HEK293T (cell line): ENCODE measurements around the gene IFIT1B.
A peak's percentile ranks its signal among the peaks of the same experiment; 100 is the strongest.
"Not testable (repeated sequence)": the region's sequence is repeated elsewhere in the genome, so short reads cannot be mapped to it uniquely, and the experiment has no call there.

Experiments
- CTCF ChIA-PET: fragments of 350-600 bp; formaldehyde crosslinking; extraction: SDS; loops from one replicate; lab custom pipeline; 2021; ENCODE audit warnings: antibody characterized with exemption, inconsistent platforms; lab: Yijun Ruan, JAX
- POLR2A ChIA-PET: fragments of 350-600 bp; formaldehyde crosslinking; extraction: SDS; loops from one replicate; lab custom pipeline; 2020; ENCODE audit warnings: antibody characterized with exemption, inconsistent platforms; lab: Yijun Ruan, JAX
- DNase-seq: peaks from one replicate; pipeline ENCODE4 v3.0.0; 2012; ENCODE audit warnings: mixed read lengths; ENCODE audit errors: extremely low spot score
- ARNT ChIP-seq: fragments of 450-650 bp; IDR thresholded peaks from 2 replicates; pipeline ENCODE4 v1.6.1; 2017; ENCODE audit warnings: mild to moderate bottlenecking
- BHLHE40 ChIP-seq: fragments of 450-650 bp; IDR thresholded peaks from 2 replicates; pipeline ENCODE4 v1.6.1; 2016; ENCODE audit warnings: mild to moderate bottlenecking, moderate library complexity, borderline replicate concordance
- CTBP1 ChIP-seq: fragments of 450-650 bp; IDR thresholded peaks from 2 replicates; pipeline ENCODE4 v1.6.1; 2016; ENCODE audit warnings: borderline replicate concordance
- ELF4 ChIP-seq: fragments of 450-650 bp; IDR thresholded peaks from 2 replicates; pipeline ENCODE4 v1.6.1; 2017; ENCODE audit warnings: antibody characterized with exemption
- FOXA1 ChIP-seq: fragments of 450-650 bp; IDR thresholded peaks from 2 replicates; pipeline ENCODE4 v1.6.1; 2016; ENCODE audit warnings: mild to moderate bottlenecking
- FOXK2 ChIP-seq: fragments of 450-650 bp; IDR thresholded peaks from 2 replicates; pipeline ENCODE4 v1.6.1; 2016; ENCODE audit warnings: mild to moderate bottlenecking
- FOXM1 ChIP-seq: fragments of 450-650 bp; IDR thresholded peaks from 2 replicates; pipeline ENCODE4 v1.6.1; 2017; ENCODE audit warnings: mild to moderate bottlenecking, borderline replicate concordance
- HDGF ChIP-seq: fragments of 450-650 bp; IDR thresholded peaks from 2 replicates; pipeline ENCODE4 v1.6.1; 2017; ENCODE audit warnings: antibody characterized with exemption, borderline replicate concordance
- L3MBTL2 ChIP-seq: fragments of 450-650 bp; conservative IDR thresholded peaks from 2 replicates; pipeline ENCODE4 v1.6.1; 2016; ENCODE audit warnings: mild to moderate bottlenecking
- LEF1 ChIP-seq: fragments of 450-650 bp; IDR thresholded peaks from 2 replicates; pipeline ENCODE4 v1.6.1; 2017; ENCODE audit warnings: mild to moderate bottlenecking, borderline replicate concordance
- NFRKB ChIP-seq: fragments of 450-650 bp; IDR thresholded peaks from 2 replicates; pipeline ENCODE4 v1.6.1; 2016; ENCODE audit warnings: mild to moderate bottlenecking, moderate library complexity
- PKNOX1 ChIP-seq: fragments of 450-650 bp; IDR thresholded peaks from 2 replicates; pipeline ENCODE4 v1.6.1; 2016
- SP1 ChIP-seq: fragments of 450-650 bp; IDR thresholded peaks from 2 replicates; pipeline ENCODE4 v1.6.1; 2017
- SUZ12 ChIP-seq: fragments of 450-650 bp; IDR thresholded peaks from 2 replicates; pipeline ENCODE4 v1.6.1; 2016; ENCODE audit warnings: mild to moderate bottlenecking
- TARDBP ChIP-seq: fragments of 450-650 bp; IDR thresholded peaks from 2 replicates; pipeline ENCODE4 v1.6.1; 2016
- ZNF384 ChIP-seq: fragments of 450-650 bp; IDR thresholded peaks from 2 replicates; pipeline ENCODE4 v1.6.1; 2016

Gene IFIT1B

DNA sequence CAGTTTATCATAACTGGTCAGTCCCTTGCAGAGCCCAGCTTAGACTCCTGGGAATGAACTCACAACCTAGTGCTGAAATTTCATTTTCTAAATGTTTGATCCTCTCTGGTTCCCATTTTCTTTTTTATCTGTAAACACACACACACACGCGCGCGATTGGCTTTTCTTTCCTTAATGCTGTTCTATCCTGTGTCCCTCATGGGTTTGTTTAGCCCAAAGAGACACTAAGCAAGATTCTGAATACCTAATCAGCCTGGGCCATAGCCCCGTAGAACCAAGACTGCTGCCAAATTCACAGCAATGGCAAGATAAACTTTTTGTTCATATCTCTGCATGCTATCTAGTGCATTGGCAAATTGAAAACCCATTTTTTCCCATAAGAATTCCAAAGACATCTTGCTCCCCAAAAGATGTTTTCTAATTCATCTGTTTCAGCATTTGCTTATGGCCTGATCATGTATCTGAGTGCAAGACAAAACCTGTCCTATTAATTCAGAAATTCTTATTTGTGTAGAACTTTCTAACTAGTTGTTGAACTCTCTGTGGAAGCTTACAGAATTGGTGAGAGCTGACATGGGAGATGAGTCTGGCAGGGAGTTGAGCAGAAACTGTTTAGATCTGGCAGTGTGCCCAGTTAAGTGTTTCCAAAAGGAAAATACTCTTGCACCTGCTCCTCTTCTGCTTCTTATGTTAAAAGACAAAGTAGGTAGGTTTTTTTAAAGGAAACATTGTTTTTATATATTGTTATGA, 12.8 kb downstream of the IFIT1B start:
- no peak for DNase-seq
- ChIA-PET POLR2A (interaction anchor here (2.1 kb wide), 1 partner anchor 24 kb away, joined by 8 read pairs; the partner anchor contains the start of gene IFIT5), CTCF (no interaction called here)
- no peak for TF ChIP-seq FOXM1
- TF ChIP-seq ELF4 = no peak
- TF ChIP-seq FOXA1 = no peak
- no peak for TF ChIP-seq SP1
- no peak for TF ChIP-seq ARNT
- no peak for TF ChIP-seq L3MBTL2
- TF ChIP-seq CTBP1 = no peak
- no peak for TF ChIP-seq FOXK2
- no peak for TF ChIP-seq LEF1
- no peak for TF ChIP-seq NFRKB
- TF ChIP-seq HDGF = no peak
- TF ChIP-seq TARDBP = no peak
- no peak for TF ChIP-seq SUZ12
- TF ChIP-seq PKNOX1 = no peak
- no peak for TF ChIP-seq ZNF384
- TF ChIP-seq BHLHE40 = no peak

DNA sequence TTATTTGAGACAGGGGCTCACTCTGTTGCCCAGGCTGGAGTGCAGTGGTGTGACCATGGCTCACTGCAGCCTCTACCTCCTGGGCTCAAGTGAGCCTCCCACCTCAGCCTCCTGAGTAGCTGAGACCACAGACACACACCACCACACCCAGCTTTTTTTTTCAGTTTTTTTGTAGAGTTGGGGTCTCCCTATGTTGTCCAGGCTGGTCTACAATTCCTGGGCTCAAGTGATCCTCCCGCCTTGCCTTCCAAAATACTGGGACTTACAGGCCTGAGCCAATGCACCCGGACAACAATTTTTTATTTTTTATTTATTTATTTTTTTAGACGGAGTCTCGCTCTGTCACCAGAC, 13.3 kb downstream of the IFIT1B start:
- DNase-seq, CTCF ChIA-PET: not testable (repeated sequence)
- POLR2A ChIA-PET = interaction anchor here (2.1 kb wide), 1 partner anchor 23 kb away, joined by 8 read pairs; the partner anchor contains the start of gene IFIT5

GRCh38 chr10:89391907-89392756, 14.3 kb downstream of the IFIT1B start, which contains the start of gene IFIT1:
IFIT1 (plus strand) TSS chr10:89392623; CDS start chr10:89392713, 90 bp downstream.
- DNase-seq = peak; percentile 66
- ChIA-PET POLR2A (interaction anchor here (0.8 to 2.1 kb wide), 3 partner anchors 18 to 108 kb away, joined by 3 to 8 read pairs (median 6); partner anchors contain the start of gene IFIT5), CTCF (interaction anchor here (0.7 kb wide), 1 partner anchor 18 kb away, joined by 3 read pairs; no protein-coding TSS in a partner anchor)
- TF ChIP-seq TARDBP (no peak), FOXM1 (no peak), NFRKB (no peak), ARNT (no peak), L3MBTL2 (no peak), PKNOX1 (no peak), HDGF (no peak), LEF1 (no peak), SUZ12 (no peak), FOXA1 (no peak), CTBP1 (no peak), BHLHE40 (no peak), FOXK2 (no peak), SP1 (no peak)

DNA sequence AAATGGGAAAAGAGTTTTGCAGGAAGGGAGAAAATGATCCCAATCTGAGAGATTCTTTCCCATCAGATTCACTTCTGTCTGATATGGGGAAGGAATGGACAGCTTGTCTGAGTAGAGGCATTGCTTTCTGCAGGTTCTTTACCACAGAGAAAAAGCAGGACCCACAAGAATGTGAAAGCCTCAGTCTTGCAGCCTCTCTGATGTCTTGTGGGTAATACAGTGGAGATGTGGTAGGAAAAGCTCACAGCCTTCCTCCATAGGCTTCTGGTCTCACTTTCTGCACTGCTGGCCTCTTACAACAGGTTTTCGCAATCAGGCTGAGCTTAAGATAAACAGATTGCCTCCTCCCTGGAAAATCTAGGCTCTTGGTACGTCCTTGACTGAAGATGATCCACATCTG, 15.1 kb downstream of the IFIT1B start:
- POLR2A ChIA-PET = interaction anchor here (1.2 to 2.1 kb wide), 2 partner anchors 18 to 21 kb away, joined by 6 to 8 read pairs; partner anchors contain the start of gene IFIT5
- TF ChIP-seq FOXM1 (no peak), SUZ12 (no peak), CTBP1 (no peak), BHLHE40 (no peak), FOXK2 (no peak), FOXA1 (no peak), SP1 (no peak), LEF1 (no peak), NFRKB (no peak), PKNOX1 (no peak), HDGF (no peak), ARNT (no peak), L3MBTL2 (no peak), ELF4 (no peak), ZNF384 (no peak), TARDBP (no peak)
- CTCF ChIA-PET = interaction anchor here (0.7 kb wide), 1 partner anchor 17 kb away, joined by 3 read pairs; no protein-coding TSS in a partner anchor
- DNase-seq = no peak

DNA sequence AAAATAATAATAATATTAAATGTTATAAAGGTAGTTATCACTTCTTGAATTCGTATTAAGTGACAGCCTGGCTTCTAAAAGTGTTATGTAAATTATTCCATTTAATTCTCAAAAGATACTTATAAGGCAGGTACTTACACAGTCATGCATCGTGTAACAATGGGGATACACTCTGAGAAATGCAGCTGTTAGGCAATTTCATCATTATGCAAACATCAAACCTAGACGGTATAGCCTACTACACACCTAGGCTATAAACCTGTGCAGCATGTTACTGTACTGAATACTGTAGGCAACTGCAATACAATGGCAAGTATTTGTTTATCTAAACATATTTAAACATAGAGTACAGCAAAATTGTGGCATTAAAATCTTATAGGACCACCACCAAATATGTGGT, 16.0 kb downstream of the IFIT1B start:
- no peak for DNase-seq
- CTCF ChIA-PET = no interaction called here
- TF ChIP-seq SP1 = no peak
- TF ChIP-seq HDGF = no peak
- TF ChIP-seq ARNT = no peak
- no peak for TF ChIP-seq NFRKB
- TF ChIP-seq L3MBTL2 = no peak
- no peak for TF ChIP-seq TARDBP
- TF ChIP-seq ZNF384 = no peak
- POLR2A ChIA-PET = no interaction called here

DNA sequence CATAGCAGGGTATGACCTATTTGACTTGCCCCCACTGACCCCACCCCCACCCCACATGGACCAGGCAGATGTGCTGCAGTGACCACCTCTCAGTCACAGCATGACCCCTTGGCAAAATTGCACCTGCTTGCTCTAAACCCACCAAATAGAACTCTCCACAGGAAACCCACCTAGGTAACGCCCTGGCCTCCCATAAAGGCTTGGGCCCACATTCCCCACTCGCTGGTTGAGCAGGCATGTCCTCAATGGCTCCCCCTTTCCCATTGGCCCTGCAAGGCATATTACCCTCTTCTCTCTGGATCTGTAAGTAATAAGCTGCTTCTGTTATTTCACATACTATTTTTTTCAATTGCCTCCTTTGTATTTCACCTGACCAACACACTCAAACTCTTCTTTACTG, 17.3 kb downstream of the IFIT1B start:
- POLR2A ChIA-PET = no interaction called here
- DNase-seq = no peak
- TF ChIP-seq ELF4 = no peak
- TF ChIP-seq ZNF384 = no peak
- TF ChIP-seq SUZ12 = no peak
- no peak for TF ChIP-seq NFRKB
- no peak for TF ChIP-seq LEF1
- CTCF ChIA-PET = no interaction called here
